Sigmoid colon (tissue), 4 donors: ENCODE results near the gene FGF12.

Source experiments
- EP300 ChIP-seq, 4 donors: sonication (generic); formaldehyde crosslinking; IDR thresholded peaks; one replicate each; pipeline ENCODE4 v1.6.1; 2017; ENCODE audit warnings: antibody characterized with exemption in 4 of 4
- POLR2A ChIP-seq, 2 donors: fragments of 450-650 bp; IDR thresholded peaks; one replicate each; pipeline ENCODE4 v1.6.1; 2016; ENCODE audit warnings: antibody characterized with exemption in 2 of 2, mild to moderate bottlenecking in 2 of 2, moderate library complexity in 2 of 2
- POLR2AphosphoS5 ChIP-seq, 4 donors: sonication (generic); formaldehyde crosslinking; IDR thresholded peaks; one replicate each; pipeline ENCODE4 v1.6.1; 2017; ENCODE audit warnings: antibody characterized with exemption in 4 of 4
- TF ChIP-seq, protein P1 (sequence below), 4 experiments: fragments of 450-650 bp in 3 of 4; fragments of 200-600 bp in 1 of 4; IDR thresholded peaks; one replicate each; pipeline ENCODE4 v1.5.1; 2016 to 2019; ENCODE audit warnings: antibody characterized with exemption in 4 of 4, mild to moderate bottlenecking in 3 of 4, moderate library complexity in 2 of 4

DNA sequence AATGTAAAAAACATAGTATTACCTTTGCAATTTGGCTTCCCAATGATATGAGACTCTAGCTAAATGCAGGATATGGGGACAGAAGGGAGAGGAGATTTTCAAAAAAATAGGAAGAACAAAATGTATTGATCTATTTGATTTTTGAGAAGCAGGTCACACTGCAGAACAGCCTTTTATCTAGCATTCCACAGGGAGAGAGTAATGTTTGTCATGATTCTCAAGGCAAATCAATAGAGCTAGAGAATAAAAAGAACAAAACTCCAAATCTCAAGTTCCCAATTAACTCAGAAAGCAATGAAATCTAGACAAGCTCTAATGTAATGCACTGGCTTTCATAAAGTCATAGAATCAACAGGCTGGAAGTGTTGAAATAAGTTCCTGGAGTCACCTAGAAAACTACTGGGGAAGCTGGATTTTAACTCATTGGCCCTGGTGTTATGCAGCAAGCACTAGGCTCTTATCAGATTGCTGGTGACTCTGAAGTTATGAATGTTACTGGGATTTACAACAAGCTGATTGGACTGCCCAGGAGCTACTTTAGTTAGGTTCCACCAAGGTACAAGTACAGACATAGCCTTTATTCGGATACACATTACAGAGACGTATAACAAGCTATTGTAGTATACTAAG lies 442.8 kb downstream of the FGF12 start:
- TF ChIP-seq, protein P1, sequence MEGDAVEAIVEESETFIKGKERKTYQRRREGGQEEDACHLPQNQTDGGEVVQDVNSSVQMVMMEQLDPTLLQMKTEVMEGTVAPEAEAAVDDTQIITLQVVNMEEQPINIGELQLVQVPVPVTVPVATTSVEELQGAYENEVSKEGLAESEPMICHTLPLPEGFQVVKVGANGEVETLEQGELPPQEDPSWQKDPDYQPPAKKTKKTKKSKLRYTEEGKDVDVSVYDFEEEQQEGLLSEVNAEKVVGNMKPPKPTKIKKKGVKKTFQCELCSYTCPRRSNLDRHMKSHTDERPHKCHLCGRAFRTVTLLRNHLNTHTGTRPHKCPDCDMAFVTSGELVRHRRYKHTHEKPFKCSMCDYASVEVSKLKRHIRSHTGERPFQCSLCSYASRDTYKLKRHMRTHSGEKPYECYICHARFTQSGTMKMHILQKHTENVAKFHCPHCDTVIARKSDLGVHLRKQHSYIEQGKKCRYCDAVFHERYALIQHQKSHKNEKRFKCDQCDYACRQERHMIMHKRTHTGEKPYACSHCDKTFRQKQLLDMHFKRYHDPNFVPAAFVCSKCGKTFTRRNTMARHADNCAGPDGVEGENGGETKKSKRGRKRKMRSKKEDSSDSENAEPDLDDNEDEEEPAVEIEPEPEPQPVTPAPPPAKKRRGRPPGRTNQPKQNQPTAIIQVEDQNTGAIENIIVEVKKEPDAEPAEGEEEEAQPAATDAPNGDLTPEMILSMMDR (IDR thresholded peaks at IDR 0.05) = no peak
- no peak for TF ChIP-seq EP300 (IDR thresholded peaks at IDR 0.05)
- TF ChIP-seq POLR2A (IDR thresholded peaks at IDR 0.05) = no peak
- TF ChIP-seq POLR2AphosphoS5 (IDR thresholded peaks at IDR 0.05) = no peak
